ENCODE measurements around the gene HCFC1. TPM values are rescaled to one million over a fixed set of nuclear protein-coding genes. Genes with fewer than 3 reads are reported as not detected.

The HCFC1 gene
- total and polyA plus RNA-seq, 9 of the 15 experiments (the other 6 are each of a cell fraction or from before 2014, with no cell fraction given): 2.8 to 133 (median 17.1) TPM

GRCh38 chrX:153897899-153898298 is 73.7 kb downstream of the HCFC1 start (continued):
- TF ChIP-seq RAD21 (CRISPR knock-in tag; conservative IDR thresholded peaks at IDR 0.05 in 1 of 2, IDR thresholded peaks at IDR 0.05 in 1 of 2) (0 out of 4 replicates have a peak, but pooled peaks of 1 of the 2 experiments have one; percentile 14), TSHZ1 (CRISPR knock-in tag; IDR thresholded peaks at IDR 0.05) (no peak), NONO (IDR thresholded peaks at IDR 0.05; ENCODE audit: low read depth in 2 of 2, low read length in 1 of 2) (peak in 1 of 2 experiments; percentile 82; a peak in 1 of 4 replicates), NR1H2 (CRISPR knock-in tag; IDR thresholded peaks at IDR 0.05) (no peak), BRD4 (IDR thresholded peaks at IDR 0.05) (no peak), FOXJ3 (CRISPR knock-in tag; IDR thresholded peaks at IDR 0.05) (no peak), ELF2 (CRISPR knock-in tag; IDR thresholded peaks at IDR 0.05) (no peak), SIX5 (IDR thresholded peaks at IDR 0.05; ENCODE audit: borderline replicate concordance in 1 of 2, insufficient read depth in 1 of 2, low read depth in 1 of 2, low read length in 2 of 2) (no peak), MTA1 (IDR thresholded peaks at IDR 0.05; ENCODE audit: borderline replicate concordance) (peak; percentile 81), ELK1 (CRISPR knock-in tag; IDR thresholded peaks at IDR 0.05) (no peak), SMAD1 (IDR thresholded peaks at IDR 0.05; ENCODE audit: low read depth, low read length, partially characterized antibody) (peak; percentile 98), RBM34 (IDR thresholded peaks at IDR 0.05; ENCODE audit: borderline replicate concordance, insufficient read depth, low read length) (no peak), HDGF (IDR thresholded peaks at IDR 0.05) (no peak), ZHX1 (conservative IDR thresholded peaks at IDR 0.05; ENCODE audit: low read length) (no peak), CBX1 (IDR thresholded peaks at IDR 0.05; ENCODE audit: low read depth) (no peak), ATF6 (CRISPR knock-in tag; IDR thresholded peaks at IDR 0.05) (no peak), DDX20 (tag; IDR thresholded peaks at IDR 0.05; ENCODE audit: low read depth) (no peak)
